ENCODE data around the gene C1QTNF1. TPM values are rescaled to one million over a fixed set of nuclear protein-coding genes. Genes with fewer than 3 reads are reported as not detected.

C1QTNF1 gene
- total and polyA plus RNA-seq, 2 donors (not counting 3 experiments of a cell fraction or from before 2014, with no cell fraction given): 2.5 to 4.0 TPM

GRCh38 chr17:79022507-79022991 lies 1.4 kb upstream of the C1QTNF1 start:
- no peaks in the 10 kb centered on the region for H3K36me3 ChIP-seq (ENCODE audit: control insufficient read depth in 2 of 2, extremely low read depth in 1 of 2, insufficient read depth in 2 of 2, low read length in 2 of 2)
- no TSS peak for BruUV-seq (replicated peaks)
- no peak for DNase-seq (ENCODE audit: low read depth, low spot score)
- H2AFZ ChIP-seq (ENCODE audit: low read depth, low read length): no peak overlapping the region
- POLR2A ChIA-PET: interaction anchor here (0.6 to 0.7 kb wide), 2 partner anchors 11 to 17 kb away, joined by 4 to 5 read pairs; no protein-coding TSS in a partner anchor
- no peak overlapping the region for H3K4me2 ChIP-seq (ENCODE audit: insufficient read depth, low read length)
- peaks cover 23% of the 10 kb centered on the region for H3K4me1 ChIP-seq (ENCODE audit: control insufficient read depth, extremely low read depth, insufficient read depth, low read length)
- no peak for TF ChIP-seq FOS (IDR thresholded peaks at IDR 0.05; ENCODE audit: borderline replicate concordance, insufficient read depth, low read length)
- no peak for TF ChIP-seq EZH2 (IDR thresholded peaks at IDR 0.05; ENCODE audit: borderline replicate concordance, low read depth, low read length, severe bottlenecking)
- no peak for TF ChIP-seq POLR2AphosphoS5 (IDR thresholded peaks at IDR 0.05; ENCODE audit: insufficient read depth, low read depth, low read length)
- no peak for TF ChIP-seq POLR2A (IDR thresholded peaks at IDR 0.05; ENCODE audit: low read depth, low read length)
- no peak for TF ChIP-seq GATA2 (IDR thresholded peaks at IDR 0.05; ENCODE audit: insufficient read depth, insufficient read length, low read depth, low read length)
- TF ChIP-seq CTCF (IDR thresholded peaks at IDR 0.05; ENCODE audit: extremely low read depth in 1 of 2, insufficient read depth in 1 of 2, low read depth in 1 of 2, low read length in 2 of 2): no peak
- no peak for TF ChIP-seq MYC (IDR thresholded peaks at IDR 0.05; ENCODE audit: low read depth, low read length)
- no peak for TF ChIP-seq JUN (IDR thresholded peaks at IDR 0.05; ENCODE audit: borderline replicate concordance, insufficient read depth, insufficient read length, low read depth)
- TF ChIP-seq MAX (IDR thresholded peaks at IDR 0.05; ENCODE audit: insufficient read depth, insufficient read length): no peak
- H3K9me1 ChIP-seq (replicated peaks; ENCODE audit: control insufficient read depth, extremely low read depth, insufficient read depth, low read length): no peaks in the 10 kb centered on the region
- intact Hi-C loops (cut with micrococcal nuclease) (no loop called here), dilution Hi-C loops (cut with MboI; ENCODE audit: extremely low pct_ligation_motif_present, low sequenced_read_pairs) (no loop called here)
- CTCF ChIA-PET: interaction anchor here (1.0 to 3.7 kb wide), 9 partner anchors 11 to 370 kb away, joined by 3 to 75 read pairs (median 3); partner anchors contain the start of gene ENGASE
- H4K20me1 ChIP-seq (replicated peaks; ENCODE audit: control insufficient read depth, extremely low read depth, insufficient read depth, low read length): no peaks in the 10 kb centered on the region
- H3K9ac ChIP-seq (replicated peaks; ENCODE audit: extremely low read depth, insufficient read depth, low read length): no peak overlapping the region
- H3K27ac ChIP-seq (ENCODE audit: insufficient read depth, low read depth, low read length): no peak overlapping the region
- no peaks in the 10 kb centered on the region for H3K79me2 ChIP-seq (ENCODE audit: control insufficient read depth, insufficient read depth, low read length)
- H3K27me3 ChIP-seq (ENCODE audit: control insufficient read depth in 2 of 2, insufficient read depth in 2 of 2, low read length in 2 of 2): peaks cover 0 to 10% of the 10 kb centered on the region in 2 experiments
- no peaks in the 10 kb centered on the region for H3K9me3 ChIP-seq (replicated peaks; ENCODE audit: control insufficient read depth, insufficient read depth, low read length)
- peak; percentile 40 for FAIRE-seq
- H3K4me3 ChIP-seq (replicated peaks in 1 of 3; ENCODE audit: insufficient read depth in 1 of 3, low read depth in 1 of 3, low read length in 3 of 3): no peak overlapping the region
